H1 (cell line): Measurements from ENCODE around the gene PDCD7. TPM values are rescaled to one million over a fixed set of nuclear protein-coding genes. Genes with fewer than 3 reads are reported as not detected.
"Not testable (repeated sequence)": the region's sequence is repeated elsewhere in the genome, so short reads cannot be mapped to it uniquely, and the experiment has no call there.

Source experiments
- CTCF ChIA-PET: fragments of 300-600 bp; sonication (Branson Sonifier 250); formaldehyde crosslinking; loops from one replicate; lab custom pipeline; 2021; ENCODE audit not compliant: partially characterized antibody; lab: Charles Lee
- POLR2A ChIA-PET: fragments of 300-600 bp; sonication (Branson Sonifier 250); formaldehyde crosslinking; loops from one replicate; lab custom pipeline; 2021; ENCODE audit warnings: inconsistent platforms; ENCODE audit not compliant: partially characterized antibody; lab: Charles Lee
- DNase-seq, 2 experiments: peaks; one replicate each; pipeline versions ENCODE4 v3.0.0 to v3.0.0-alpha.2; 2010 to 2022; ENCODE audit warnings: low spot score in 2 of 2, low read depth in 1 of 2, mixed read lengths in 1 of 2
- FAIRE-seq: peaks from 2 replicates; lab custom pipeline; 2011; peaks lifted over from hg19 to GRCh38; lab: Jason Lieb, UNC
- H2AFZ ChIP-seq: 2 replicates; pipeline ENCODE4 v1.8.1; 2012; ENCODE audit warnings: low read length, inconsistent platforms
- H2AK5ac ChIP-seq: 2 replicates; pipeline ENCODE4 v1.6.1; 2013; ENCODE audit warnings: low read depth, low read length
- H2BK120ac ChIP-seq: replicated peaks from 2 replicates; pipeline ENCODE3; 2013; ENCODE audit warnings: low read depth, low read length, inconsistent platforms
- H2BK12ac ChIP-seq: 2 replicates; pipeline ENCODE4 v1.6.1; 2013; ENCODE audit warnings: low read depth, low read length
- H2BK15ac ChIP-seq: 2 replicates; pipeline ENCODE4 v1.6.1; 2013; ENCODE audit warnings: low read length
- H2BK20ac ChIP-seq: 2 replicates; pipeline ENCODE4 v1.6.1; 2013; ENCODE audit warnings: low read length
- H2BK5ac ChIP-seq: 2 replicates; pipeline ENCODE4 v1.6.1; 2013; ENCODE audit warnings: low read depth, low read length
- H3K14ac ChIP-seq: 2 replicates; pipeline ENCODE4 v1.6.1; 2013; ENCODE audit warnings: inconsistent platforms; ENCODE audit not compliant: insufficient read length
- H3K18ac ChIP-seq: 2 replicates; pipeline ENCODE4 v1.6.1; 2013; ENCODE audit warnings: low read length; ENCODE audit errors: extremely low read depth
- H3K23ac ChIP-seq: 2 replicates; pipeline ENCODE4 v1.6.1; 2013; ENCODE audit warnings: inconsistent platforms; ENCODE audit not compliant: insufficient read length
- H3K23me2 ChIP-seq: 2 replicates; pipeline ENCODE4 v1.6.1; 2013; ENCODE audit warnings: low read depth, low read length
- H3K27ac ChIP-seq: 2 replicates; pipeline ENCODE4 v1.6.1; 2011; ENCODE audit warnings: low read depth, low read length, inconsistent platforms
- H3K27me3 ChIP-seq, 4 experiments: replicated peaks in 1 of 4; 1 replicate in 1 of 4; 2 replicates in 3 of 4; pipeline versions ENCODE4 v1.6.1 to v1.8.1; 2011 to 2013; ENCODE audit warnings: low read length in 3 of 4, mild to moderate bottlenecking in 3 of 4, inconsistent platforms in 2 of 4, mixed read lengths in 2 of 4, moderate library complexity in 1 of 4; ENCODE audit not compliant: control insufficient read depth in 3 of 4, insufficient read depth in 3 of 4; ENCODE audit errors: extremely low read depth in 1 of 4
- H3K36me3 ChIP-seq, 4 experiments: 2 replicates each; pipeline versions ENCODE4 v1.6.1 to v1.8.1; 2011 to 2013; ENCODE audit warnings: mild to moderate bottlenecking in 4 of 4, low read length in 3 of 4, moderate library complexity in 2 of 4, control low read depth in 1 of 4, inconsistent platforms in 1 of 4; ENCODE audit not compliant: insufficient read depth in 4 of 4, control insufficient read depth in 2 of 4
- H3K4ac ChIP-seq: replicated peaks from 2 replicates; pipeline ENCODE3; 2013; ENCODE audit warnings: low read length, low read depth, mixed read lengths, inconsistent platforms; ENCODE audit not compliant: insufficient read length
- H3K4me1 ChIP-seq, 4 experiments: replicated peaks in 1 of 4; 1 replicate in 1 of 4; 2 replicates in 3 of 4; pipeline versions ENCODE4 v1.6.1 to v1.8.1; 2011 to 2013; ENCODE audit warnings: low read length in 3 of 4, inconsistent platforms in 2 of 4, mixed read lengths in 1 of 4; ENCODE audit not compliant: insufficient read depth in 4 of 4, control insufficient read depth in 3 of 4
- H3K4me2 ChIP-seq, 2 experiments: 2 replicates each; pipeline versions ENCODE4 v1.6.1 to v1.8.1; 2011 to 2013; ENCODE audit warnings: low read depth in 2 of 2, low read length in 2 of 2, control low read depth in 1 of 2, inconsistent platforms in 1 of 2, mild to moderate bottlenecking in 1 of 2; ENCODE audit not compliant: insufficient read depth in 1 of 2
- H3K4me3 ChIP-seq, 4 experiments: fragments of 200-600, 300-600 bp in 1 of 4; sonication (generic), shearing (Covaris generic), sonication (Bioruptor Twin) in 1 of 4; 2 replicates each; pipeline versions ENCODE4 v1.5.1 to v1.8.1; 2011 to 2016; ENCODE audit warnings: low read length in 4 of 4, low read depth in 3 of 4, control low read depth in 2 of 4, inconsistent platforms in 2 of 4, mild to moderate bottlenecking in 2 of 4, mixed read lengths in 1 of 4, moderate library complexity in 1 of 4; ENCODE audit not compliant: insufficient read depth in 2 of 4; ENCODE audit errors: extremely low read depth in 1 of 4
- H3K56ac ChIP-seq: replicated peaks from 2 replicates; pipeline ENCODE3; 2013; ENCODE audit warnings: low read depth, mild to moderate bottlenecking, mixed read lengths, low read length, inconsistent platforms; ENCODE audit not compliant: insufficient read length
- H3K79me1 ChIP-seq: 2 replicates; pipeline ENCODE4 v1.6.1; 2013; ENCODE audit warnings: low read depth, low read length, control low read depth
- H3K79me2 ChIP-seq, 2 experiments: 2 replicates each; pipeline versions ENCODE4 v1.6.1 to v1.8.1; 2012 to 2013; ENCODE audit warnings: low read length in 2 of 2, mild to moderate bottlenecking in 2 of 2, inconsistent platforms in 1 of 2; ENCODE audit not compliant: insufficient read depth in 2 of 2, control insufficient read depth in 1 of 2
- H3K9ac ChIP-seq, 4 experiments: replicated peaks in 1 of 4; 1 replicate in 1 of 4; 2 replicates in 3 of 4; pipeline versions ENCODE4 v1.6.1 to v1.8.1; 2011 to 2013; ENCODE audit warnings: low read depth in 3 of 4, low read length in 3 of 4, control low read depth in 2 of 4, mild to moderate bottlenecking in 2 of 4, moderate library complexity in 2 of 4, inconsistent platforms in 1 of 4; ENCODE audit errors: extremely low read depth in 1 of 4
- H3K9me3 ChIP-seq, 2 experiments: 2 replicates each; pipeline versions ENCODE4 v1.6.1 to v1.8.1; 2012 to 2013; ENCODE audit warnings: mild to moderate bottlenecking in 2 of 2, moderate library complexity in 2 of 2, control low read depth in 1 of 2, inconsistent platforms in 1 of 2, low read depth in 1 of 2, low read length in 1 of 2, mixed read lengths in 1 of 2; ENCODE audit not compliant: insufficient read depth in 2 of 2
- H4K20me1 ChIP-seq, 2 experiments: replicated peaks in 1 of 2; 2 replicates each; pipeline versions ENCODE3 to v1.8.1; 2011 to 2013; ENCODE audit warnings: inconsistent platforms in 2 of 2, low read length in 2 of 2, mild to moderate bottlenecking in 1 of 2; ENCODE audit not compliant: insufficient read depth in 2 of 2, control insufficient read depth in 1 of 2
- H4K5ac ChIP-seq: 2 replicates; pipeline ENCODE4 v1.6.1; 2013; ENCODE audit warnings: low read length, low read depth, mixed read lengths, inconsistent platforms; ENCODE audit not compliant: insufficient read length
- H4K8ac ChIP-seq: 2 replicates; pipeline ENCODE4 v1.8.0; 2013; ENCODE audit warnings: mild to moderate bottlenecking, moderate library complexity, low read length, inconsistent platforms; ENCODE audit not compliant: insufficient read depth; ENCODE audit errors: extremely low read depth
- H4K91ac ChIP-seq: replicated peaks from 2 replicates; pipeline ENCODE3; 2013; ENCODE audit warnings: low read length, mixed read lengths, inconsistent platforms; ENCODE audit not compliant: insufficient read length
- WGBS, 2 experiments: shearing (Covaris generic) in 1 of 2; methylation state at CpG; one replicate each; pipeline versions ENCODE4 v1.1.6 to v1.1.7; 2013 to 2015; ENCODE audit warnings: low lambda C conversion rate in 2 of 2, mixed read lengths in 2 of 2, inconsistent platforms in 1 of 2, low coverage in 1 of 2, missing lambda C conversion rate in 1 of 2; ENCODE audit not compliant: insufficient replicate concordance in 2 of 2, insufficient coverage in 1 of 2, insufficient read length in 1 of 2; ENCODE audit errors: extremely low coverage in 1 of 2, missing lambda C conversion rate in 1 of 2; 5-methylcytosine and 5-hydroxymethylcytosine counted together
- polyA plus RNA-seq, 7 experiments: library from polyadenylated mRNA; depleted of rRNA in 3 of 7; stranded (reverse) in 5 of 7; unstranded in 2 of 7; fragments of >200 nt in 5 of 7; fragments of 200-250 nt in 2 of 7; gene quantifications; 1 replicate in 5 of 7; 2 replicates in 1 of 7; 4 replicates in 1 of 7; pipeline versions ENCODE4 v1.2.1 to v1.2.3, GENCODE V29; 2011 to 2013; ENCODE audit warnings: missing spikeins in 2 of 7, mixed read lengths in 2 of 7
- total RNA-seq: library from RNA; stranded (reverse); fragmentation: NEBNext Ultra II Directional; extraction: Animal tissue kit (Norgen Biotek cat#: 25700); gene quantifications from 2 replicates; pipeline ENCODE4 v1.2.1, GENCODE V29; 2021

Gene PDCD7
- total and polyA plus RNA-seq, 2 of the 8 experiments (the other 6 are each of a cell fraction or from before 2014, with no cell fraction given) = 11.5 to 25.6 TPM

- H3K4me2 ChIP-seq, H2BK5ac ChIP-seq, H2AFZ ChIP-seq, H3K18ac ChIP-seq, H3K23ac ChIP-seq, H2BK20ac ChIP-seq, H3K79me1 ChIP-seq, H3K4me1 ChIP-seq, H2BK15ac ChIP-seq, H2BK12ac ChIP-seq, POLR2A ChIA-PET, FAIRE-seq, H3K9ac ChIP-seq, H3K23me2 ChIP-seq, H3K4ac ChIP-seq, H4K5ac ChIP-seq, H2AK5ac ChIP-seq, H3K14ac ChIP-seq, DNase-seq, H4K8ac ChIP-seq, H4K20me1 ChIP-seq, H3K36me3 ChIP-seq, H3K56ac ChIP-seq, H3K27me3 ChIP-seq, H2BK120ac ChIP-seq, H4K91ac ChIP-seq, H3K79me2 ChIP-seq, H3K27ac ChIP-seq, H3K4me3 ChIP-seq: not testable (repeated sequence)
- WGBS, 2 experiments = 90% methylated on average over 5 of the region's 6 CpGs; no CpG with 5 or more reads in 1 of the 2 experiments
- CTCF ChIA-PET = interaction anchor here (1.1 kb wide), 1 partner anchor 15 kb away, joined by 3 read pairs; no protein-coding TSS in a partner anchor
- H3K9me3 ChIP-seq = peaks cover 17 to 26% of the 10 kb centered on the region in 2 experiments
Measured at GRCh38 chr15:65138631-65139030, 5.0 kb upstream of the PDCD7 start.

GRCh38 chr15:65137893-65138292 is 4.3 kb upstream of the PDCD7 start:
- CTCF ChIA-PET, H3K79me1 ChIP-seq, H3K56ac ChIP-seq, H4K5ac ChIP-seq, H4K8ac ChIP-seq, H3K18ac ChIP-seq, H2AK5ac ChIP-seq, FAIRE-seq, H3K4ac ChIP-seq, H3K23ac ChIP-seq, H3K4me3 ChIP-seq, H2BK15ac ChIP-seq, H3K4me1 ChIP-seq, H2BK120ac ChIP-seq, H3K27me3 ChIP-seq, H3K9ac ChIP-seq, H2BK12ac ChIP-seq, H3K36me3 ChIP-seq, H3K4me2 ChIP-seq, H4K91ac ChIP-seq, H3K27ac ChIP-seq, H3K14ac ChIP-seq, H3K23me2 ChIP-seq, H4K20me1 ChIP-seq, DNase-seq, H3K79me2 ChIP-seq, H2AFZ ChIP-seq, H2BK5ac ChIP-seq, POLR2A ChIA-PET, H2BK20ac ChIP-seq: not testable (repeated sequence)
- 88% methylated on average over 4 of the region's 4 CpGs; no CpG with 5 or more reads in 1 of the 2 experiments for WGBS, 2 experiments
- H3K9me3 ChIP-seq = peaks cover 17 to 26% of the 10 kb centered on the region in 2 experiments
